ENCODE results near the gene FGFBP2.

FGFBP2 gene

GRCh38 chr4:15982842-15983524 lies 20.0 kb upstream of the FGFBP2 start:
- TF ChIP-seq CTCF (IDR thresholded peaks at IDR 0.05; ENCODE audit: low read depth, low read length) (no peak), EZH2phosphoT487 (IDR thresholded peaks at IDR 0.05; ENCODE audit: low read depth) (no peak)

GRCh38 chr4:15976456-15977447 lies 13.8 kb upstream of the FGFBP2 start:
- no peak for TF ChIP-seq CTCF (IDR thresholded peaks at IDR 0.05; ENCODE audit: low read depth, low read length)
- no peak for TF ChIP-seq EZH2phosphoT487 (IDR thresholded peaks at IDR 0.05; ENCODE audit: low read depth)
- no peaks in the 10 kb centered on the region for H3K79me2 ChIP-seq (ENCODE audit: low read length)
- no peaks in the 10 kb centered on the region for H4K20me1 ChIP-seq (ENCODE audit: insufficient read depth, low read length)
- no peak overlapping the region for H3K4me3 ChIP-seq (ENCODE audit: low read length)
- no peak overlapping the region for H3K27ac ChIP-seq (ENCODE audit: low read length)
- no peaks in the 10 kb centered on the region for H3K4me1 ChIP-seq (ENCODE audit: low read length)
- H3K36me3 ChIP-seq (replicated peaks; ENCODE audit: low read depth, low read length): no peaks in the 10 kb centered on the region
- no peak overlapping the region for H2AFZ ChIP-seq (ENCODE audit: low read depth, low read length)
- no peak overlapping the region for H3K4me2 ChIP-seq (ENCODE audit: low read length)
- 0 out of 2 replicates have a peak, but pooled peaks cover 4% of the 10 kb centered on the region for H3K27me3 ChIP-seq (ENCODE audit: low read depth, low read length)
- no peaks in the 10 kb centered on the region for H3K9me3 ChIP-seq (ENCODE audit: insufficient read depth, low read length)
- no peak overlapping the region for H3K9ac ChIP-seq (ENCODE audit: low read length)

More at GRCh38 chr4:15982842-15983524, 20.0 kb upstream of the FGFBP2 start:
- Histone ChIP-seq H3K4me1 (ENCODE audit: low read length) (no peaks in the 10 kb centered on the region), H3K9ac (ENCODE audit: low read length) (no peak overlapping the region), H3K36me3 (replicated peaks; ENCODE audit: low read depth, low read length) (no peaks in the 10 kb centered on the region), H4K20me1 (ENCODE audit: insufficient read depth, low read length) (no peaks in the 10 kb centered on the region), H3K4me3 (ENCODE audit: low read length) (no peak overlapping the region), H2AFZ (ENCODE audit: low read depth, low read length) (no peak overlapping the region), H3K27ac (ENCODE audit: low read length) (no peak overlapping the region), H3K4me2 (ENCODE audit: low read length) (no peak overlapping the region), H3K9me3 (ENCODE audit: insufficient read depth, low read length) (no peaks in the 10 kb centered on the region), H3K27me3 (ENCODE audit: low read depth, low read length) (peaks cover 14% of the 10 kb centered on the region), H3K79me2 (ENCODE audit: low read length) (no peaks in the 10 kb centered on the region)

GRCh38 chr4:15971068-15971801 lies 8.3 kb upstream of the FGFBP2 start:
- no peak overlapping the region for H3K4me2 ChIP-seq (ENCODE audit: low read length)
- H3K27ac ChIP-seq (ENCODE audit: low read length): no peak overlapping the region
- H3K4me1 ChIP-seq (ENCODE audit: low read length): no peaks in the 10 kb centered on the region
- H3K79me2 ChIP-seq (ENCODE audit: low read length): no peaks in the 10 kb centered on the region
- H3K9me3 ChIP-seq (ENCODE audit: insufficient read depth, low read length): no peaks in the 10 kb centered on the region
- H4K20me1 ChIP-seq (ENCODE audit: insufficient read depth, low read length): no peaks in the 10 kb centered on the region
- H2AFZ ChIP-seq (ENCODE audit: low read depth, low read length): no peak overlapping the region
- H3K4me3 ChIP-seq (ENCODE audit: low read length): no peak overlapping the region
- H3K27me3 ChIP-seq (ENCODE audit: low read depth, low read length): no peaks in the 10 kb centered on the region
- H3K9ac ChIP-seq (ENCODE audit: low read length): no peak overlapping the region
- H3K36me3 ChIP-seq (replicated peaks; ENCODE audit: low read depth, low read length): no peaks in the 10 kb centered on the region
- no peak for TF ChIP-seq CTCF (IDR thresholded peaks at IDR 0.05; ENCODE audit: low read depth, low read length)
- TF ChIP-seq EZH2phosphoT487 (IDR thresholded peaks at IDR 0.05; ENCODE audit: low read depth): no peak
